Measurements from ENCODE around the gene HLA-DQB1.
"Not testable (repeated sequence)": the region's sequence is repeated elsewhere in the genome, so short reads cannot be mapped to it uniquely, and the experiment has no call there.

HLA-DQB1 gene

GRCh38 chr6:32662836-32663235 lies 3.6 kb downstream of the HLA-DQB1 start:
- H3K4me3 ChIP-seq (ENCODE audit: low read depth, low read length), result no peak overlapping the region

GRCh38 chr6:32662099-32662498 lies 4.4 kb downstream of the HLA-DQB1 start:
- H3K4me3 ChIP-seq (ENCODE audit: low read depth, low read length), result no peak overlapping the region

DNA sequence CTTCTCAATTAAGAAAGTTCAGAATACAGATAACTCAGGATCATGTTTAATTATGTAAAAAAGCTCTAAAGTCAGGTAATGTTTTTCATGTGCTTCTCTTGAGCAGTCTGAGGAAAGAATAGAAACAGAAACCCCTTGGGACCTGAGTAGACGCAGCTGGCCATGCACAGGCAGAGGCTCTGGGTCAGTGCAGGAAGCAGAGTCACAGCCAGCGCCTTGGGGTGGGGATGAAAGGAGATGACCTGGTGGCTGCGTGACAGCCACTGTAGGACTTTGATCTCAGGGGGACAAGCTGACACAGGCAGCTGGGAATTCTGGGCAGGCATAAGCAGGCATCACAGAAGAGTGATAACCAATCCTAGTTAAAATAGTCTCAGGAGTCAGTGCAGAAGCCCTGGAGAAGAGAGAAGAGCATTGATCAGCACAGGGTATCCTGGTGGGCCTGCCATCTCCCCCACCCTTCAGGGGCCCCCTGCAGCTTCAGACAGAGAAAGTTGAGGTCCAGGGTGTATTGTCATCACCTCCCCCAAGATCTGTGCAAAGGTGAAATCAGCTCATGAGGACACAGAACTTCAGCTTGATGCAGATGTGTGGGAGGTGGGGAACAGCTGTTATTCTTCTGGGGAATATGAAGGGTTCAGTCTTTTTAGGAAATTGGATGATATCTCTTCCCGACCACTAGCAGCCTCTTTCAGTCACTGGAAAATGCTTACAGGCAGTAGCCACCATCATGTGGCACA lies 6.4 kb downstream of the HLA-DQB1 start:
- no peak overlapping the region for H3K4me3 ChIP-seq (ENCODE audit: low read depth, low read length)

DNA sequence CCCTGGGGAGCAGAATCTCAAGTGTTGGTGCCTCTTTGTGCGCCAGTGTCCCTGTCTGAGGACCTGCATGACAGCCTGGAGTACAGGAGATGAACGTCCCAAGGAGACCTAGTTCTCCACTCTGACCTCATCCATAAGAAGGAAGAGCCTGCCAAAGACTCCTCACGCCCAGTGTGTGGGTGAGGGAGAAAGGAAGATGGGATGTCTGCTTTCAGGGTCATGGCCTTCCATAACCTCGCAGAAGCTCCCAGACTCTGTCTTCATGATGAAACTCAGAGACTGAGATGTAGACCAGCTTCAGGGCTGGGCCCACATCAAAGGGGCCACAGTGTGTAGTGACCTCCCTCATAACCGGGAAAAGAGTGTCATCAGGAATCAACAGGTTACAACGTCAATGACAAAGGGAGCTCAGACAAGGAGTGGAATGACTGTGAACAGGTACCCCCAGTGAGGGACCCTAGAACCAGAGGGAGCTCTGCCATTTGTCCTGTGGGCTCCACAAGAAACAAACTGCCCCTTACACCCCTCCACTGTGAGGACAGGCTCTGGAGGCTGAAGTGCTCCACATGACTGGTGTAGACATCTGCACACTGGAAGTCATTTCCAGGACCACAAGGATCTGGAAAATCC lies 8.1 kb downstream of the HLA-DQB1 start:
- H3K4me3 ChIP-seq (ENCODE audit: low read depth, low read length), result no peak overlapping the region

DNA sequence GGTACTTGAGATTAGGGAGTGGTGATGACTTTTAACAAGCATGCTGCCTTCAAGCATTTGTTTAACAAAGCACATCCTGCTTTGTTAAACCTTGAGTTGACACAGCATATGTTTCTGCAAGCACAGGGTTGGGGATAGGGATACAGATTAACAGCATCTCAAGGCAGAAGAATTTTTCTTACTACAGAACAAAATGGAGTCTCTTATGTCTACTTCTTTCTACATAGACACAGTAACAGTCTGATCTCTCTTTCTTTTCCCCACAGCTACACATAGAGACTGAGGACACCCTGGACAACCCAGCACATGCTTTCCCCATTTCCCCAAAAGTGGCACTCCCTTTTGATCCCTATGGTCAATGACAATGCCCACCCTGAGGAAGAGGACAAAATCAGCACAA lies 8.6 kb downstream of the HLA-DQB1 start:
- not testable (repeated sequence) for H3K4me3 ChIP-seq (ENCODE audit: low read depth, low read length)

DNA sequence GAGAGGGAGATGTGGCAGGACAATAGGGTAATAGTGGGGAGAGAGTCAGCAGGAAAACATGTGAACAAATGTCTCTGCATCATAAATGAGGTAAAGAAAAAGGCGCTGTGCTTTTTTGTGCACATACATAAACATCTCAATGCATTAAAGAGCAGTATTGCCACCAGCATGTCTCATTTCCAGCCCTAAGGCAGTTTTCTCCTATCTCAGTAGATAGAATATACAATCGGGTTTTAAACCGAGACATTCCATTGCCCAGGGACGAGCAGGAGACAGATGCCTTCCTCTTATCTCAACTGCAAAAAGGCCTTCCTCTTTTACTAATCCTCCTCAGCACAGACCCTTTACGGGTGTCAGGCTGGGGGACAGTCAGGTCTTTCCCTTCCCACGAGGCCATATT lies 9.1 kb downstream of the HLA-DQB1 start:
- H3K4me3 ChIP-seq (ENCODE audit: low read depth, low read length), result not testable (repeated sequence)

DNA sequence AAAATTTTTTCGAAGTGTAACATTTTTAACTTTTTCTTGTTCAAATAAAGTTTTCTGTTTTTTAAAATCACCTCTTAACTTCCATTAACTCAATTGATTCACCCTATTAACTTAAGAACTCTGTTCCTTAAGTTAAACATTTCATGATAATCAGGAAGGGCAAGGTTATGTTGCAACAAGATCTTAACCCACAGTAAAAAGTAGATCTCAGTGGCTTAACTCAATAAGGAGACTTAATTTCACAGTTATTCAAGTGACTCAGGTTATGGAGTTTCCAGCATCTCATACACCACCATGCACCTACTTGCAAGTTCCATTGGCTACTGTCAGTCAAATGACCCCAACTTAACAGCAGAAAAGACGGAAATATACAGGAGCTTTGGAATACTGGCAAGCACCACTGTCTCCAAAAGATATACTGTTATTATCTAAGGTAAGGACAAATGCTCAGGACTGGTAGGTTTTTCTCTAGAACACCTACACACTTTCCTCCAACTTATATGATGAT lies 11.2 kb downstream of the HLA-DQB1 start:
- no peak overlapping the region for H3K4me3 ChIP-seq (ENCODE audit: low read depth, low read length)

- H3K4me3 ChIP-seq (ENCODE audit: low read depth, low read length), result no peak overlapping the region
These were observed 21.3 kb downstream of the HLA-DQB1 start for GRCh38 chr6:32645047-32645703.

DNA sequence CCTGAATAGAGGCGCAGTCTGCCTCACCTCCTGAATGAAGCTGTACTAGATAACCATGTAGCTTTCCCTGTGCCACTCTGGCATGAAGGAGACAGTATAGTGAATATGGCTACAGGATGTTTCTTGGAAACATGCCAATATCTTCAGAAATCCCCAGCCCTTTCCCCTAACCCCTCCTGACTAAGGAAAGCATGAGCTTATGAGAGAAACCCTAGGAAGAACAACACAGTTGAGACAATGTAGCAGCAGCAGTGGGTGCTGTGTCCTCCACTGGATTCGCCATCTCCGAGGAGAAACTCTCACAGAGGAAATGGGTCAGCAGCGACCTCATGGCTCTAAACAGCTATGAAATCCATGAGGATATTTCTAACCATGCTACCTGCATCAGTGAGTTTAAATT lies 22.6 kb downstream of the HLA-DQB1 start:
- H3K4me3 ChIP-seq (ENCODE audit: low read depth, low read length), result no peak overlapping the region

- no peak overlapping the region for H3K4me3 ChIP-seq (ENCODE audit: low read depth, low read length)
These were observed 23.7 kb downstream of the HLA-DQB1 start for GRCh38 chr6:32642720-32643106.

DNA sequence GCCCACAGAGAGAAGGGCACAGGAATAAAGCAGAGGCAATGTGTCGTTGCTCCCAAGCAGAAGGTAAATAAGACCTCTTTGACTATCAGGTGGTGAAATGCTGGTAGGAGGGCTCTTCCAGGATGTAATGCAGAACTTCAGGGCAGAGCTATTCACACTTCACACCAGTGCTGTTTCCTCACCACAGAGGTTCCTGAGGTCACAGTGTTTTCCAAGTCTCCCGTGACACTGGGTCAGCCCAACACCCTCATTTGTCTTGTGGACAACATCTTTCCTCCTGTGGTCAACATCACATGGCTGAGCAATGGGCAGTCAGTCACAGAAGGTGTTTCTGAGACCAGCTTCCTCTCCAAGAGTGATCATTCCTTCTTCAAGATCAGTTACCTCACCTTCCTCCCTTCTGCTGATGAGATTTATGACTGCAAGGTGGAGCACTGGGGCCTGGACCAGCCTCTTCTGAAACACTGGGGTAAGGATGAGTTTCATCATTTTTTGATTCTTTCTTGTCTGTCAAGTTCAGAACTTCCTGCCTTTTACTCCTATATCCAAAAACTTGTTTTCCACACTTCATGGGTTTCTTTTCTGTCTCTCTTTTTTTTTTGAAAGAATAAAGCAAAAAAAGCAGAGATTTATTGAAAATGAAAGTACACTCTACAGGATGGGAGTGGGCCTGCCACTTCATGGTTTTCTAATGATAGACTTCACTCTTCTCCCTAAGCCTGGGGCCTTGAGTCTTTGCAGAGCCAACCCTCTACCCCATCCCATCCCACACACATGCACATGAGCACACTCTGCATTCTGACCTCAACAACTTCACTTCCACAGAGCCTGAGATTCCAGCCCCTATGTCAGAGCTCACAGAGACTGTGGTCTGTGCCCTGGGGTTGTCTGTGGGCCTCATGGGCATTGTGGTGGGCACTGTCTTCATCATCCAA lies 24.4 kb downstream of the HLA-DQB1 start:
- H3K4me3 ChIP-seq (ENCODE audit: low read depth, low read length), result not testable (repeated sequence)

- H3K4me3 ChIP-seq (ENCODE audit: low read depth, low read length), result no peak overlapping the region
These were observed 25.3 kb downstream of the HLA-DQB1 start for GRCh38 chr6:32641122-32641521.

DNA sequence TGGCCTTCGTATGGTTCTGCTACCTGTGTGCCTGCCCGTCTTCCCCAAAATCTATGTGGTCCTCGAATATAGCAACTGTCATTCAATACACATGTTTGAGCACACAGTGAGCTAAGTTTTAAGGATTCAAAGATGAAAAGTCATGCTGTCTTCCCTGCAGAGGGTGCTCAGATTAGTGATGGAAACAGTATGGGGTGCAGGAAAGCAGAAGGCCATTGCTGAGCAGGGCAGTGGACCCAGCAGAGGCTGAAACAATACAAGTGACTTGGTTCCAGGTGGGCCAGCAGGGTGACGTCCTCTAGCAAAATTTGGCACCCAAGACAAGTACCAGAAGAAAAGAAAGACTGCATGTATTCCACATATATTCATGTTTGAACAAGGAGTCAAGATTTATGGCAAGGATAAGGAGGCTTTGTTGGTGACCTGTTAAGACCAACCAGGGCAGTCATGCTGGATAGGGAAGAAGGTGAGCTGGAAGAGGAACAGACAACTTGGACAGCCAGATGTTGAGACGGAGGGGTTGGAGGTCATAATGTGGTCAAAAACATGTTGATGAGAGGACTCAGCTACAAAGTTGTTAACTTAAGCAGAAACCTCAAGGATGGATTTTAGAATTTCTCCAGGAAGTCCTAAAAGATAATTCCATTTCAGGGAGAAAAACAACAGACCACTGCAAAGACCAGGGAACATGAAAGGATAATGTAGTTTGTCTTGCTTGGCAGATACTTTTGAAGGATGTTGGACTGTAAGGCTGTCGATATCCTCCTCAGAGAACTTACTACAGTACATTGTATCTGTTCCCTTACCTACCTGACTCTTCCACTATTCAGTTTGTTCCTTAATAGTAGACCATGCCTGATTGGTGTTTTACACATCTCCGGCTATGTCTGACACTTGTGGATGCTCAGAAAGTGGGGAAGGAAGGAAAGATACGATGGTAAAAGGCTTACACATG lies 26.7 kb downstream of the HLA-DQB1 start:
- no peak overlapping the region for H3K4me3 ChIP-seq (ENCODE audit: low read depth, low read length)

DNA sequence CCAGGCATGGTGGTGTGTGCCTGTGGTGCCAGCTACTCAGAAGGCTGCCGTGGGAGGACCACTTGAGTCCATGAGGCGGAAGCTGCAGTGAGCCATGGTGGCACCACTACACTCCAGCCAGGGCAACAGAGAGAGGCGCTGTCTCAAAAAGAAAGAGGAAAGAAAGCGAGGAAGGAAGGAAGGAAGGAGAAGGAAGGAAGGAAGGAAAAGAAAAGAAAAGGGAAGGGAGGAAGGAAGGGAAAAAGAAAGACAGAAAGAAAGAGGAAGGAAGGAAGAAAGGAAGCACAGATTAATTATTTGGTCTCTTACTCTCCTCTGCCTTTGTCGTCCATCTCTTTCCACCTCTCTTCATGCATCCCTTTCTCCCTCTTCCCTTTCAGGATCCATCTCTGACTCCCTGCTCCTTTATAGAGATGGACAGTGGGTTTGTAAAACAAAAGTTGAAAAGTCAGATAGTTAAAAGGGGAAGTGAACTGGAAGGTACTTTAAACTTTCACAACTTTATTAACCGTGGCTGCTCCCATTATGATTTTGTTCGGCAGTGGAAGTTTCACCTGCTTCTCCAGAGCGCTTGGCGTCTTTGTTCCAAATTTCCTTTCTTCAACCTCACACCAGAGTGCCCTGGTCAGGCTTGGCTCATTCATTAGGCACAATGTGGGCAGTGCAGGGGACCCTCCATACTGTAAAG lies 27.8 kb downstream of the HLA-DQB1 start:
- no peak overlapping the region for H3K4me3 ChIP-seq (ENCODE audit: low read depth, low read length)

DNA sequence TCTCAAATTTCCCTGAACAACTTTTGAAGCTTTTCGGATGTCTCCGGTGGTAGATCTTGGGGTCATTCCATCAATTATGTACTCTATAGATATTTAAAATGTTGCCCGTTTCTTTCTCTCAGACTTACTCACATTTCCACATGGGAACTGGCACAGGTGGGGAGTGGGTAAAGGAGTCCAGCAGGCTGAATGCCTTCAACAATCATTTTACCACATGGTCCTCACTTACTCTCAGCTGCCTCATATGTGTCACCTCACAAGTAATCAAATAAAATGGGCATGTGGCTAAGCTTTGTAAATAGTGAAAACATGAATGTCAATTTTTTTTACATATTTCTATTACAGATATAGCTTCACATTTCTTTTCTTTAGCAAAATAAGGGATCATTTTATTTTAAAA lies 28.6 kb downstream of the HLA-DQB1 start:
- no peak overlapping the region for H3K4me3 ChIP-seq (ENCODE audit: low read depth, low read length)

DNA sequence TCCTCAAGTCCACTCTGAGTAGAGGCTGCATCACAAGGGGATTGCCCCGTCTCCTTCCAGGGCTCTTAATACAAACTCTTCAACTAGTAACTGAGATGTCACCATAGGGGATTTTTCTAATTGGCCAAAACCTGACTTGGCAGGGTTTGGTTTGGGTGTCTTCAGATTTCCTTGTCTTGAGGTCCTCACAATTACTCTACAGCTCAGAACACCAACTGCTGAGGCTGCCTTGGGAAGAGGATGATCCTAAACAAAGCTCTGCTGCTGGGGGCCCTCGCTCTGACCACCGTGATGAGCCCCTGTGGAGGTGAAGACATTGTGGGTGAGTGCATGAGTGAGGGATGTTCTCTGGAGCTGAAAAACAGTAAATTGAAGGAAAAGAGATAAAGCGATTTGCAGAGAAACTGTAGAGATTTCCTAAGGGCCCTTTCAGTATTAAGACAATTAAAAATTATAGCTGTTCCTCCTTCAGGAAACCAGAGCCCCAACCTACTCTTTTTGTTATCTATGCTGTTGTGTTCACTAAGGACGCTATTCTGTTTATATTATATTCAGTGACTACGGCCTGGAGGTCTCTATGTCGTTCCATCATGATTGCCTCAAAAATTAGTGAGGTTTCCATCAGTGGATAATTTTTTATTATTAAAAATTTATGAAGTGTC lies 29.1 kb downstream of the HLA-DQB1 start, which contains the start of gene HLA-DQA1:
Gene HLA-DQA1 (plus strand): TSS at position 188 of the 662 bp plus-strand sequence. CDS start 53 bp downstream, at position 241.
- no peak within 1 kb of the TSS for H3K4me3 ChIP-seq (ENCODE audit: low read depth, low read length)

- H3K4me3 ChIP-seq (ENCODE audit: low read depth, low read length), result no peak overlapping the region
These were observed 30.8 kb downstream of the HLA-DQB1 start for GRCh38 chr6:32635526-32636123.

DNA sequence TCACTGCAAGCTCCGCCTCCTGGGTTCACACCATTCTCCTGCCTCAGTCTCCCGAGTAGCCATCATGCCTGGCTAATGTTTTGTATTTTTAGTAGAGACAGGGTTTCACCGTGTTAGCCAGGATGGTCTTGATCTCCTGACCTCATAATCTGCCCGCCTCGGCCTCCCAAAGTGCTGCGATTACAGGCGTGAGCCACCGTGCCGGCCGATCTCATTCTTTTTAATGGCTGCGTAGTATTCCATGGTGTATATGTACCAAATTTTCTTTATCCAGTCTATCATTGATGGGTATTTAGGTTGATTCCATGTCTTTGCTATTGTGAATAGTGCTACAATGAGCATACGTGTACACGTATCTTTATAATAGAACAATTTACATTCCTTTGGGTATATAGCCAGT lies 36.7 kb downstream of the HLA-DQB1 start:
- not testable (repeated sequence) for H3K4me3 ChIP-seq (ENCODE audit: low read depth, low read length)
